ENCODE data around the gene TBC1D10B.

DNA sequence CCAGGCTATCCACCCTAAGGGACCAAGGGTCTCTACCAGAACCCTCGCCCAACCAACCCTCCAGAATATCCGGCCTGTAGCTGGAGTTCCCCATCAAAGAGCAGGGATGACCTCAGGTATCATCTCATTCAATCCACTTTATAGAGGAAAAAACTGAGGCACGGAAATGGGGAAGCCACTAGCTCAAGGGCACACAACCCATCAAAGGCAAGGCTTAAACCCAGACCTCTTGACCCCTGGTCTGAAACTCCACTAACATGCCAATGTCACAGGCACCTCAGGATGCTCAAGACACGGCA is 1.6 kb downstream of the TBC1D10B start:
- TF ChIP-seq, protein P1, sequence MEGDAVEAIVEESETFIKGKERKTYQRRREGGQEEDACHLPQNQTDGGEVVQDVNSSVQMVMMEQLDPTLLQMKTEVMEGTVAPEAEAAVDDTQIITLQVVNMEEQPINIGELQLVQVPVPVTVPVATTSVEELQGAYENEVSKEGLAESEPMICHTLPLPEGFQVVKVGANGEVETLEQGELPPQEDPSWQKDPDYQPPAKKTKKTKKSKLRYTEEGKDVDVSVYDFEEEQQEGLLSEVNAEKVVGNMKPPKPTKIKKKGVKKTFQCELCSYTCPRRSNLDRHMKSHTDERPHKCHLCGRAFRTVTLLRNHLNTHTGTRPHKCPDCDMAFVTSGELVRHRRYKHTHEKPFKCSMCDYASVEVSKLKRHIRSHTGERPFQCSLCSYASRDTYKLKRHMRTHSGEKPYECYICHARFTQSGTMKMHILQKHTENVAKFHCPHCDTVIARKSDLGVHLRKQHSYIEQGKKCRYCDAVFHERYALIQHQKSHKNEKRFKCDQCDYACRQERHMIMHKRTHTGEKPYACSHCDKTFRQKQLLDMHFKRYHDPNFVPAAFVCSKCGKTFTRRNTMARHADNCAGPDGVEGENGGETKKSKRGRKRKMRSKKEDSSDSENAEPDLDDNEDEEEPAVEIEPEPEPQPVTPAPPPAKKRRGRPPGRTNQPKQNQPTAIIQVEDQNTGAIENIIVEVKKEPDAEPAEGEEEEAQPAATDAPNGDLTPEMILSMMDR (IDR thresholded peaks at IDR 0.05), result no peak
- no peak for TF ChIP-seq EZH2 (IDR thresholded peaks at IDR 0.05; ENCODE audit: borderline replicate concordance, insufficient read depth, low read depth, low read length, poor library complexity, severe bottlenecking)
